ENCODE data around the gene ASB7.

Gene ASB7

DNA sequence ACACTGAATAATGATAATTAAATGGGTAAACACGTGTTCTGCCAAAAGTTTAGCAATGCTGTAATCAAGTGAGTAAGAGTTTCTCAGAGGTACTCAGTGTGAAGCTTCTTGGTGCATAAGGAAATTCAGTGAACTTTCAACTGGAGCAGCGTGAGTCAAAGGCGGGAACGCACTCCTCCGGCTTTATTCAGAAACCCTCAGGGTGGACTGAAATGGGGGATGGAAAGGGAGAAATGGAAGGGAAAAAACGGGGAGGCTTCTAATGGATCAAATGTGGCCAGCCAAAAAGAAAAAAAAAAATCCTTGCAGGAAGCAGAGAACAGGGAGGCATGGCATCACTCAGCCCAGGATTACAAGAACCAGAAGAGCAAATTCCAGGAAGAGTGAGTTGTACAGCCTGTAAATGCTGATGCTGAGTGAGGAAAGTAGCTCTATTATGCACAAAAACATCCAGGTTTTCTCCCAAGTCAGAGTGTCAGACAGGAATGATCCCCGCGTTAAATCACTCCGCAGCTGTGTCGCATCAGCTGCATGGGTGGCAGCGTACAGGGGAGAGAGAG is 85.3 kb downstream of the ASB7 start:
- no peak for DNase-seq

DNA sequence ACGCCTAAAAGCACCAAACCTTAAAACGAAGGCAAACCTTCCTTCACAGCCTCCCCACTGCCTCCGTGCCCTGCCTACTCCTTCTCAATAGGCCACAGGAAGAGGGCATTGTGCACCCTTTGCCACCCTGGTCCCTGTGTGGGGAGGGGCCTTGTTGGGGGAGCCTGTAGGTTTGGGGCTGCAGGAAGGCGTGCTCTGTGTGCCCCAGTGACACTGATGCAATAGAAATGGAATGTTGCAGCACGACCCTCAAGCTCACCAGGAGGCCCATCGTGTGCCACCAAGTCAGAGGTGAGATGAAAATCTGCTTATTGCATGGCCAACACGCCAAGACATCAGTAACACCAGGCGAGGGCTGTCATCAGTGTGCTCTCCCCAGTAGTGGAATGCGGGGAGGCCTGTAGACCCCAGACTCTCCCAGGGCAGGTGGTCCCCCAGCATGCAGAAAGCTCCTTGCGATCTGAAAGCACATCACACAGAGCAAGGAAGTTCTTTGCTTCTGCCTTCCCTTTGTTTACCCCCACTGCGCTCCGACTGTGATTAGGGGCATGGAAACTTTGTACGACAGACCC is 86.2 kb downstream of the ASB7 start:
- DNase-seq: no peak

DNA sequence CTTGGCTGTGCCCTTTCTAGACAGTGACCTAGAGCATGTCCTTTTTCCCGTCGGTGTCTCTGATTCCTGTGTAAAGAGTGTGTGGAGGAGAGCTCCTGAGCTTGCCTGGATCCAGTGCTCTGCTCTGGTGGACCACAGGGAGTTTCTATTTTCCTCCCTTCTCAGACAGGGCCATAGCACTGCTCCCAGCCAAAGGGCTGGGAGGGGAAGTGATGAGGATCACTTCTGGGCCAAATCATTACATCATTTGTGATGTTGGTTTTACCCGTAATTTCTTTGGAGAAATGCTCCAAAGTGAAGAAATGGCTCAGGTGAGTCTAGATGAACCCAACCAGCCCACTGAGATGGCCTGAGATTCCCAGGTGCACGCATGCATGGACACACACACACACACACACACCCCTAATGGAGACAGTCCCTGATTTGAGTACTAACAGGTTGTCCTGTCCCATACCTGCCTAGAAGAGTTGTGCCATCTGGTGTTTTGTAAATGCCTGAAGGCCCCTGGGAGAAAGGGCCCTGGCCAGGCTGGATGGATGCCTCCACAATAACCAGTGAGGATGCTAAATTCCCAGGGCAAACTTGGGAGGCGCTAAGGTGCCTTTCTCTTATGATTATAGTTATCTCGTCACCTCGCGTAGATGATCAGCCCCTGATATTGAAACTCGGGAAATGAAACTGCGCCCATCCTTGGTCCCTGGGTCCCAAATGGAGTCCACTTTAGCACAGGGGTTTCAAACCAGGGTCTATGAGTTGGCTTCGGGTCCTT is 86.9 kb downstream of the ASB7 start:
- DNase-seq: no peak

DNA sequence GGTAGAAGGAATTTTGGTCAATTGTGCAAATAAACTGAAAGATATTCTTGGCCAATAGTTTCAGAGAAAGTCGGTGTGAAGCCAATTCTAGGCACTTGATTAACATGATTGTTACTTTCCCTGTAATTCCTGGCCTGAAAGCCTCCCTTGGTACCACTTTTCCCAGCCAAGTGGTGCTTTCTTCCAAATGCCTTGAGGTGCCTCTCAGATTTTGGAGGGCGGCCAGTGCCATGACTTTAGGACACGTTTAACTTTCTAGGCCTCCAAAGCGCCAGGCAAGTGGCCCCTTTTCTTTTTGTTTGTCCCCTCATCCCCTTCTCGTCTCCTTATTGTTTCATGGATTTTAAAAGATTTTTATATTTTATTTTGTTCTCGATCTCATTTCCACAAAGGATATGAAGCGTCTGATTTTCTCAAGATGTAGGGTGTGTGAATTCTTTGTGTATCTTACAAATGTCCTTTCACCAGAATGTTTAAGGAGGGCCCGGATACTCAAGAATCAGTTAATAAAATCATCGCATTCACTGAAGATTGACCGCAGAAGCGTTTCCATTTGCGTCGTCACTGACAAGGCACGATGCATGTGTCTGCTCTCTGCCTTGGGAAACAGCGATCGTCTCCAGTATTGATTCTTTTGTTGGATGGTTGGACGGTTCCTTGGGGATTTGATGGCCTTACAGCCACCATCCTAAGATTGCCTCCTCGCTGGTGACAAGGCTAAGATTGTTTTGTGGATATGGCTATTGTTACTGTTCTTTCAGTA is 87.8 kb downstream of the ASB7 start:
- DNase-seq: no peak

DNA sequence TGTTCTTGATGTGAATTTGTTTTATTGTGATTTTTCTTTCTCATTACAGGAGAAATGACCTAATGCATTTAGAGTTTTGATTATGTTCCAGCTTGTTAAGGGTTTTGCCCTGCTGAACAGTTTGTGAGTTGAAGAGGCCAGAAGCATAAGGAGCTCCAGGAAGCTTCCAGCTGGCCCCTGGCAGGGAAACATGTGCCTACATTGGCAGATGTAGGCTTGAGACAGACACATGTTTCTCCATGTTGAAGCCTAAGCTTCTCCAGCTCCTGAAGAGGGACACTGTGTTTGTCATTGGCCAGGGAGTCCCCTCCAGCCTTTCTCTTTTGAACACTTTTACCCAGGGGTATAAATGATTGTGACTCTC is 88.4 kb downstream of the ASB7 start:
- no peak for DNase-seq

DNA sequence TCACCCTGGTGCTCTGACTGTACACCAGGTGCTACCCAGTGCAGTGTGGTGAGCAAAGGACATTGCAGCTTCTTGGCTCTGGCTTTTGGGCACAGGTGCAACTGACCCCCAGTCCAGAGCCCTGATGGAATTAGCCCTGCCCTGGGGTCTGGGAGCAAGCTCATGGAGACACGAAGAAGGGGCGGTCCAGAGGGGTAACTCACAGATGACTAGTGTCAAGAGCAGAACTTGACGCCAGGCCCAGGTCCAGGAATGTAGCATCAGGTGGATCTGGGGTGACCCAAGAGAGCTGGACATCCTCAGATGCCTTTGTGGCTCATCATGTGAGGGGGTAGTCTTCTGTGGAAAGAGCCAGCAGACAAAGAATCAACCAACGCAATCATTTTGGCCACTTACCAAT is 88.9 kb downstream of the ASB7 start:
- no peak for DNase-seq

DNA sequence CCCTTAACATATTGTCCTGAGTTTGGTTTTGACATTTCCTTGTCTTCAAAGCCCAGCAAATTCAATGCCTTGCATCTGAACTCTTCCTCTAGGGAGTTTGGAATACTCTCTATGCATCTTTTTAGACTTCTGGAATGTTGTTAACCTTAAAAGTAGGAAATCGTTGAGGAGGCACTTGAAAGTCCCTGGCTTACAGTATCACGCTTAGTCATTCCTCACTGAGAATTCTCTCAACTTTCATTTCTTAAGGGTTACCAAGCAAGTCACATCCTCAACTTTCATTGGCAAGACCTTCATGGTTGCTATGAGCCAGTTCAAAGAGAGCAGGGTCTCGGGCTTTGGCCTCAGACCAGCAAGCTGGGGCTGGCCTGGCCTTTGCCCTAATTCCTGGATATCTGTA is 89.9 kb downstream of the ASB7 start:
- DNase-seq: no peak

DNA sequence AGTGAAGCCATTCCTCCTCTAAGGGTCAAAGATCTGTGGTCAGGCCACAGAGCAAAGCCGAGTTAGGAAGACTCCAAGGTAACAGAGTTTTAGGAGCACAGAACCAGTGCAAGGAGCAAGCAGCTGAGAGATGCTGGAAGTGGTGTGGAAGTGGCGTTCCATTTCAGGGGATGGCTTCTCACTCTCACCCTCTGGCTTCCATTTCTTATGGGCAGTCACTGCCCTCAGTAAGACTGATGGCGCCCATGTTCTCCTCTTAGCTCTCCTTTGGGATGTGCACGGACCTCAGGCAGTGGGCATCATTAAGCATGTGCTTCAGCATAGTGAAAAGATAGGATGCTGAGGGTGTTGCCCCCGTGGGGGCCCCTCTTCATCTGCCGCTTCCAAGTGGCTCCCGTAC is 90.3 kb downstream of the ASB7 start:
- DNase-seq: no peak

DNA sequence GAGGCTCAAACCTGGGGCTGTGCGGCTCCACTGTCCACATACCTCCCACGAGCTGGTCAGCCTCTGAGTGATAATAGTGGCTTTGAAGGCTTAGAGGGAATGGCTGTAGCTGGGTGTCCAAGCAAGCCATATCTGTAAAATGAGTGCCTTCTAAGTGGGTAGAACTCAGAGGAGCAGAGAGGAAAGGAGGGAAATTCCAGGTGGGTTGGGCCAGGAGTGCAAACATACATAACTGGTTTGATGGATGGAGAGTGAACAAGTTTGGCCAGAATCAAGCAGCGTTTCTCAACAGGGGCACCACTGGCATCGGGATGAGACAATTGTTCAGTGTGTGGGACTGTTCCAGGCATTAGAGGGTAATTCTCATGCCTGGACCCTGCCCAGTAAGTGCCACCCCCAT is 91.1 kb downstream of the ASB7 start:
- no peak for DNase-seq

DNA sequence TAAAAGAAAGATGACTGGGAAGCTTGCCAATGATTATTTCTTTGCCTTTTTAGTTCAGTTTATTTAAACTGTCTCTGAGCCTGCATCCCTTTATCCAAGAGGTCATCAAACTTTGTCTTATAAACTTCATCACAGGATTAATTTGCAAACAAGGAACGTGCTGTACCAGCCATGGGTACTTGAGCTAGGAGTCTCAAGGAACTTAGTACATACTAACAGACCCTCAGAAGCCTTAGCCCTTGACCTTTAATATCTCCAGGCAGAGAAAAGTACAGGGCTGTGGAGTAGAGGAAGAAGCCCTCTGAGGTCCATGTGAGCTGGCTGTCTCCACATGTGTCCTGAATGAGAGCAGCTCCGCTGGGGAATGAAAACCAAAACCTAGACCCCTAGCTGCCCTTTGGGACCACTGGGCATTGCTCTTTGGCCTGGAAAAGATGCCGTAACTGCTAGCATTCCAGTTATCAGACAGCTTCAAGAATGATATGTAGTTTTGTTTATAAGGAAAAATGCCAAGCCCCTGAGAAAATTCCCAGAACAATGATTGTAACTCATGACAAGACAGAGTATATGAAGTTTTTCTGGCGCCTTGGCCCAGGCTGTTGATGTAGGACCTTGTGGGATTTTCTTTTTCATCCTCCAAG is 92.1 kb downstream of the ASB7 start:
- DNase-seq: no peak

DNA sequence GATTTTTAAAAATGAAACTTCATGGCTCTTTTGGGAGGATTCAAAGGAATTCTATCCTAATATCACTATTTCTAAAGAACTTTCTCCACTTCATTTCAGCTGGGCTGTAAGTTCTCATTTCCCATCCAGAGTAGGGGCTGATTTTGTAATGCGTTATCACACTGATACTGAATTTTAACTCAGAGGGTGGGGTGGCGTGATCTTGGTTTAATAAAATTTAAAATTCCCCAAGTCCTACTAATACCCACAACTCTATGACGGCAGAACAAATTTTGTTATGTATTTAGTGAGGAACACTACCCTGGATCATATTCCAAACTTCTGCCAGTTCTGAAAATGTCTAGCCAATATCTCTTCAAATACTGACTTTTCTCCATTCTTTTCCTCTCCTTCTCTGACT is 92.7 kb downstream of the ASB7 start:
- no peak for DNase-seq

DNA sequence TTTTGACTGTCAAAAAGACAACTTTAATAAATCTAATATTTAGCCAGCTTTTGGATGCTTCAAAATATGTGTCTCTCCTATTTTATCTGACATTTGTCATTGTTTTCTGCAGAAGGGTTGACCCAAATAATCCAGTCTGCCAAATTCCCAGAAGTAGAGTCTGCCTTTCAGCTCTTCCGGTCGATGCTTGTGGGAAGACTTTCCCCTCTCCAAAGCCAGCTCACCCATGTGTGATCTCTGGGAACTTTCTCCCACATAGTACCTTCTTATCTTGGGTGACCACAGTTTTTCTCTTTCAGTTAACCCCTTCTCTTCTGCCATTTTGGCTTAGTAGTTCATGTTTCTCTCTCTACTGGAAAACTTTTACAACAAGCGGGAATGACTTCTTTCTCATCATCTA is 94.1 kb downstream of the ASB7 start:
- DNase-seq: no peak

Measured in NCI-H1694 treated with DMSO at 0.1 percent for 48 hours (cell line).